Esophagus muscularis mucosa (tissue), 4 donors: ENCODE measurements around the gene SRSF2. TPM values are rescaled to one million over a fixed set of nuclear protein-coding genes. Genes with fewer than 3 reads are reported as not detected.

Experiments used
- DNase-seq: peaks from one replicate; pipeline ENCODE4 v3.0.0-alpha.2; 2017; ENCODE audit errors: extremely low spot score
- H3K27ac ChIP-seq, 4 donors: fragments of 200-600 bp; sonication (generic); replicated peaks in 1 of 4; 1 replicate in 3 of 4; 2 replicates in 1 of 4; pipeline ENCODE4 v1.5.1; 2016 to 2019; ENCODE audit warnings: mild to moderate bottlenecking in 1 of 4
- H3K27me3 ChIP-seq, 4 donors: fragments of 200-600 bp; sonication (generic); one replicate each; pipeline versions ENCODE4 v1.5.1 to v1.6.0; 2016 to 2019
- H3K36me3 ChIP-seq, 4 donors: fragments of 200-600 bp; sonication (generic); one replicate each; pipeline ENCODE4 v1.5.1; 2016 to 2019
- H3K4me1 ChIP-seq, 4 donors: fragments of 200-600 bp; sonication (generic); one replicate each; pipeline ENCODE4 v1.5.1; 2016 to 2019
- H3K4me3 ChIP-seq, 4 donors: fragments of 200-600 bp; sonication (generic); 1 replicate in 2 of 4; 2 replicates in 2 of 4; pipeline ENCODE4 v1.5.1; 2016 to 2019; ENCODE audit warnings: mild to moderate bottlenecking in 4 of 4, moderate library complexity in 1 of 4
- H3K9me3 ChIP-seq, 4 donors: fragments of 200-600 bp; sonication (generic); 1 replicate in 3 of 4; 2 replicates in 1 of 4; pipeline ENCODE4 v1.5.1; 2016 to 2019
- EP300 ChIP-seq: sonication (generic); formaldehyde crosslinking; IDR thresholded peaks from one replicate; pipeline ENCODE4 v1.6.1; 2017; ENCODE audit warnings: antibody characterized with exemption
- POLR2A ChIP-seq: fragments of 450-650 bp; IDR thresholded peaks from one replicate; pipeline ENCODE4 v1.6.1; 2017; ENCODE audit warnings: antibody characterized with exemption, moderate library complexity, mild to moderate bottlenecking, low read depth
- POLR2AphosphoS5 ChIP-seq, 2 donors: sonication (generic); formaldehyde crosslinking; IDR thresholded peaks; one replicate each; pipeline ENCODE4 v1.6.1; 2017; ENCODE audit warnings: antibody characterized with exemption in 2 of 2
- WGBS: methylation state at CpG from one replicate; pipeline ENCODE4 v1.1.5; 2018; 5-methylcytosine and 5-hydroxymethylcytosine counted together
- intact Hi-C: fragments of 100-400 bp; cut with DNase I; formaldehyde crosslinking; loops from one replicate; pipeline ENCODE4 v1.15.1; 2023
- total RNA-seq, 4 donors: library from RNA; depleted of rRNA; stranded (reverse); fragments of >200 nt; gene quantifications; one replicate each; pipeline versions ENCODE4 v1.1.0 to v1.2.1, GENCODE V29; 2016
- TF ChIP-seq, protein P1 (sequence below), 3 experiments: fragments of 200-600 bp in 2 of 3; fragments of 450-650 bp in 1 of 3; sonication (generic) in 2 of 3; IDR thresholded peaks; one replicate each; pipeline ENCODE4 v1.5.1; 2017 to 2019; ENCODE audit warnings: antibody characterized with exemption in 3 of 3, mild to moderate bottlenecking in 2 of 3, moderate library complexity in 1 of 3

The SRSF2 gene
- total RNA-seq, 4 donors from 2014 or later, result 133 to 173 (median 157) TPM

DNA sequence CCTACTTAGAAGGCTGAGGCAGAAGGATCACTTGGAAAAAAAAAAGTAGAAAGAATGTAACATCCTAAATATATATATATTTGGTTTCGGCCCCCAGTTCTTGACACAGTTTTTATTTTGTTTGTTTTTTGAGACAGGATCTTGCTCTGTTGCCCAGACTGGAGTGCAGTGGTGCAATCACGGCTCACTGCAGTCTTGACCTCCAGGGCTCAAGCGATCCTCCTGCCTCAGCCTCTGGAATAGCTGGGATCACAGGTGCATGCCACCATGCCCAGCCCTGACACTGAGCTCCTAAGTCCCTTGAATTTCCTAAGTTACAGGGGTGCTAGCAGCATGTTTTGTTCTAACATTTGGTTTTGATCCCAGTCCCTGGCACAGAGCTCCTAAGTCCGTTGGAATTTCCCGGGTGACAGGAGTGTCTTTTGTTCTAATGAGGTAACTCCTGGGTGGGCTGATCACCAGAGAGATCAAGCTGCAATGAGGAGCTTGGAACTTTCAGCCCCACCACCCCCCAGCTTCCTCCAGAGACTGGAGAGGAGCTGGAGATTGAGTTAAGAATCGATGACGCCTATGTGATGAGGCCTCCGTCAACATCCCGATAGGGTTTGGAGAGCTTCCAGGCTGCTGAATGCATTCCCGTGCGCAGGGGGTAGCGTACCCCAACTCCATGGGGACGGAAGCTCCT, 46.4 kb downstream of the SRSF2 start:
- Histone ChIP-seq H3K9me3 (no peaks in the 10 kb centered on the region), H3K27me3 (no peaks in the 10 kb centered on the region), H3K4me1 (peaks cover 93 to 97% (median 94%) of the 10 kb centered on the region in 4 donors), H3K27ac (peak overlapping the region; percentile 42 to 96 (median 90)), H3K4me3 (no peak overlapping the region), H3K36me3 (peaks cover 0 to 12% (median 0%) of the 10 kb centered on the region in 4 donors)
- WGBS, result 60% methylated on average over 13 of the region's 13 CpGs
- no peak for DNase-seq
- intact Hi-C loops, result no loop called here
- TF ChIP-seq POLR2A (no peak), POLR2AphosphoS5 (IDR thresholded peaks at IDR 0.05) (no peak), EP300 (no peak)

DNA sequence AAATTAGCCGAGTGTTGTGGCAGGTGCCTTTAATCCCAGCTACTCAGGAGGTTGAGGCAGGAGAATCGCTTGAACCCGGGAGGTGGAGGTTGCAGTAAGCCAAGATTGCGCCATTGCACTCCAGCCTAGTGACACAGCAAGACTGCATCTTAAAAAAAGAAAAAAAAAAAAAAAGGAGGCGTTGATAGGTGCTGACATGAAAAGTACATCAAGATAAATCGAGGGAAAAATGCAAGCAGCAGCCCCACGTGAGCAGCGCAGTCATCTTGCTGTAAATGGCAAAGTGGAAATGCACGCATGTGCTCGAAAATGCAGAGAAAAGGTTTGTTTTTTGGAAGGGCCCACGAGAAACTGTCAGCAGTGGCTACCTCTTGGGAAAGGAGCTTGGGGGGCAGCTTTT, 47.3 kb downstream of the SRSF2 start:
- intact Hi-C loops, result no loop called here
- Histone ChIP-seq H3K27me3 (no peaks in the 10 kb centered on the region), H3K36me3 (peaks cover 0 to 21% (median under 1%) of the 10 kb centered on the region in 4 donors), H3K9me3 (no peaks in the 10 kb centered on the region), H3K4me1 (peaks cover 93 to 97% (median 94%) of the 10 kb centered on the region in 4 donors), H3K27ac (peak overlapping the region; percentile 89 to 96 (median 92)), H3K4me3 (no peak overlapping the region)
- peak; percentile 34 to 64 for TF ChIP-seq POLR2AphosphoS5 (IDR thresholded peaks at IDR 0.05)
- TF ChIP-seq, protein P1, sequence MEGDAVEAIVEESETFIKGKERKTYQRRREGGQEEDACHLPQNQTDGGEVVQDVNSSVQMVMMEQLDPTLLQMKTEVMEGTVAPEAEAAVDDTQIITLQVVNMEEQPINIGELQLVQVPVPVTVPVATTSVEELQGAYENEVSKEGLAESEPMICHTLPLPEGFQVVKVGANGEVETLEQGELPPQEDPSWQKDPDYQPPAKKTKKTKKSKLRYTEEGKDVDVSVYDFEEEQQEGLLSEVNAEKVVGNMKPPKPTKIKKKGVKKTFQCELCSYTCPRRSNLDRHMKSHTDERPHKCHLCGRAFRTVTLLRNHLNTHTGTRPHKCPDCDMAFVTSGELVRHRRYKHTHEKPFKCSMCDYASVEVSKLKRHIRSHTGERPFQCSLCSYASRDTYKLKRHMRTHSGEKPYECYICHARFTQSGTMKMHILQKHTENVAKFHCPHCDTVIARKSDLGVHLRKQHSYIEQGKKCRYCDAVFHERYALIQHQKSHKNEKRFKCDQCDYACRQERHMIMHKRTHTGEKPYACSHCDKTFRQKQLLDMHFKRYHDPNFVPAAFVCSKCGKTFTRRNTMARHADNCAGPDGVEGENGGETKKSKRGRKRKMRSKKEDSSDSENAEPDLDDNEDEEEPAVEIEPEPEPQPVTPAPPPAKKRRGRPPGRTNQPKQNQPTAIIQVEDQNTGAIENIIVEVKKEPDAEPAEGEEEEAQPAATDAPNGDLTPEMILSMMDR (IDR thresholded peaks at IDR 0.05), result no peak
- no peak for DNase-seq
- 63% methylated on average over 11 of the region's 11 CpGs for WGBS

DNA sequence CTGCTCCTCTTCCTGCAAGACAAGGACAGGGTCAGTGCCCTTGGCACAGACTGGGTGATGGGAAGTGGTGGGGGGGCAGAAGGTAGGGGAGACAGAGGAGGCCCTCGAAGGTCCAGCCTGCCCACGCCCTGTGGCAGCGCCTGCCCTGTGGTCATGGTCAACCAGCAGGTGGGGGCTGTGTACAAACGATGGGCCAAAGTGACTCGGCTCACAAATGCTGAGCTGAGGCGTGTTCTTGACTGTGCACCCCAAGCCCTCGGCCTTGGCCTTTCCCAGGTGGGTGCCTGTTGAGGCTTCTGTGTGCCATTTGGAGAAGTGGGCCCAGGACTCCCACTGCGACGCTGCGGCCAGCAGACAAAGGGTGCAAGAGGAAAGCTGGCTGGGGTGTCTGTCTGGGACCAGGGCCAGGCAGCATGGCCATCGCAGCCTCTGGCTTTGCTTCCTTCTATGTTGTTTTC, 48.9 kb downstream of the SRSF2 start:
- intact Hi-C loops, result no loop called here
- peaks cover 3 to 38% (median 17%) of the 10 kb centered on the region in 4 donors for H3K36me3 ChIP-seq
- no peaks in the 10 kb centered on the region for H3K9me3 ChIP-seq
- WGBS, result 44% methylated on average over 8 of the region's 11 CpGs
- DNase-seq, result no peak
- TF ChIP-seq, protein P1 (IDR thresholded peaks at IDR 0.05), result no peak
- TF ChIP-seq POLR2A, result no peak
- no peak for TF ChIP-seq POLR2AphosphoS5 (IDR thresholded peaks at IDR 0.05)
- TF ChIP-seq EP300, result no peak
- H3K27me3 ChIP-seq, result no peaks in the 10 kb centered on the region
- peak overlapping the region; percentile 8 to 26 (median 20) for H3K4me3 ChIP-seq
- peaks cover 93 to 97% (median 95%) of the 10 kb centered on the region in 4 donors for H3K4me1 ChIP-seq
- H3K27ac ChIP-seq, result peak overlapping the region; percentile 89 to 96 (median 92)

DNA sequence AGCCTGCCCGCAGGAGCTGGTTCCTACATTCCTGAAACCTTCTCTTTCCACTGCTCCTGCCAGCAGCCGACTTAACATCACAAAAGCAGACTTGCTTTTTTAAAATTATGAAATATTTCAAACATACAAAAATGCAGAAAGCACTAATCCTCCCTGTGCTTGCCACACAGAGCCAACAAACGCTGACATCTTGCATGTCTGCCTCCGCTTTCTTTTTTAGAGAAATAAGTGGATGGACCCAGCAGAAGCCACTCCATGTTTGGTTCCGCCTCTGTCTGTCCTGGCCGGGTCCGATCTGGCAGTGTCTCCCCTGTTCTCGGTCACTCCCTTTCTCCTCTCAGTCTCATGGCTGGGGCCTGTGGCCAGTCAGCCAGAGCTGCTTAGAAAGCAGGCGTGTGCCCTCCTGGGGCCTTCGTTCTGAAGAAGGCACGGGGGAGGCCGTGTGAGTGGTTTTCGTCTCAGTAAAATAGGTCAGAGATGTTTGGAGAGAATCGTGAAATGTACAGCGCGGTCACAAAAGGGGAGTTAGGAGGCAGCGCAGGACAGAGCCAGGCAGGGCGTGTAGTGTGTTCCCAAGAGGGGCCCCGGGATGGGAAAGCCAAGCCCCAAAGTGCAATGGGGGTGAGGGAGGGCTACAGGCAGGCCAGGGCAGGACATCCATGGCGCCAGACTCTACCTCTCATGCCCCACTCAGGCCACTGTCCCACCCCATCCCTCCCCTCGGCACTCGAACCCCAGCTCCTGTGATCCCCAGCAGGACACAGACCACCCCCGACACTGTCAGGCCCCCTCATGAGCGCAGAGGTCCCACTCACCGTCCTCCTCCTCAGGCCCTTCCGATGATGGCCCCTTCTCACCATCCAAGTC, 49.6 kb downstream of the SRSF2 start:
- H3K27me3 ChIP-seq, result no peaks in the 10 kb centered on the region
- intact Hi-C loops, result no loop called here

More for the DNA sequence above, 49.6 kb downstream of the SRSF2 start:
- H3K27ac ChIP-seq, result peak overlapping the region; percentile 89 to 96 (median 92)
- peaks cover 95 to 99% (median 99%) of the 10 kb centered on the region in 4 donors for H3K4me1 ChIP-seq
- H3K4me3 ChIP-seq, result peak overlapping the region in 3 of 4 donors; percentile 8 to 26 (median 20)
- H3K9me3 ChIP-seq, result no peaks in the 10 kb centered on the region
- DNase-seq, result peak; percentile 95
- WGBS, result 56% methylated on average over 23 of the region's 26 CpGs
- TF ChIP-seq, protein P1 (IDR thresholded peaks at IDR 0.05), result no peak
- TF ChIP-seq POLR2AphosphoS5 (IDR thresholded peaks at IDR 0.05), result peak; percentile 68 to 89
- H3K36me3 ChIP-seq, result peaks cover 3 to 44% (median 24%) of the 10 kb centered on the region in 4 donors
